GM23338 (cell line): ENCODE data around the gene RNF130. TPM values are rescaled to one million over a fixed set of nuclear protein-coding genes. Genes with fewer than 3 reads are reported as not detected.
A peak's percentile ranks its signal among the peaks of the same experiment; 100 is the strongest.

Experiments used
- ATAC-seq: fragments of 200-7000 bp; cut with Tn5 transposase; 3 replicates; pipeline ENCODE4 v1.9.1; 2020
- DNase-seq: peaks from one replicate; pipeline ENCODE4 v3.0.0-alpha.2; 2015; ENCODE audit warnings: low spot score
- H2AFZ ChIP-seq: fragments of 200-600 bp; sonication (generic); 2 replicates; pipeline ENCODE4 v1.8.0; 2016; ENCODE audit warnings: antibody characterized with exemption, mild to moderate bottlenecking, moderate library complexity
- H3F3A ChIP-seq: fragments of 200-600 bp; sonication (generic); replicated peaks from 2 replicates; pipeline ENCODE4 v1.8.0; 2017; ENCODE audit warnings: antibody characterized with exemption, mixed run types, low read depth
- H3K27ac ChIP-seq: fragments of 200-600 bp; sonication (generic); 2 replicates; pipeline ENCODE4 v1.6.1; 2016; ENCODE audit warnings: low read depth
- H3K27me3 ChIP-seq: fragments of 200-600 bp; sonication (generic); 2 replicates; pipeline ENCODE4 v1.8.0; 2016; ENCODE audit warnings: mild to moderate bottlenecking, mixed run types, moderate library complexity; ENCODE audit not compliant: insufficient read depth
- H3K36me3 ChIP-seq: fragments of 200-600 bp; sonication (generic); 2 replicates; pipeline ENCODE4 v1.8.0; 2016; ENCODE audit warnings: mild to moderate bottlenecking; ENCODE audit not compliant: insufficient read depth
- H3K4me1 ChIP-seq: fragments of 200-600 bp; sonication (generic); 2 replicates; pipeline ENCODE4 v1.8.0; 2016; ENCODE audit warnings: mild to moderate bottlenecking, moderate library complexity; ENCODE audit not compliant: insufficient read depth
- H3K4me2 ChIP-seq: fragments of 200-600 bp; sonication (generic); 2 replicates; pipeline ENCODE4 v1.7.1; 2017; ENCODE audit warnings: mixed run types
- H3K4me3 ChIP-seq: fragments of 200-600 bp; sonication (generic); 2 replicates; pipeline ENCODE4 v1.6.1; 2016; ENCODE audit warnings: mixed run types
- H3K79me2 ChIP-seq: fragments of 200-600 bp; sonication (generic); replicated peaks from 2 replicates; pipeline ENCODE4 v1.8.0; 2017; ENCODE audit warnings: mild to moderate bottlenecking; ENCODE audit not compliant: insufficient read depth
- H3K9me2 ChIP-seq: fragments of 200-600 bp; sonication (generic); 2 replicates; pipeline ENCODE4 v1.8.0; 2017; ENCODE audit not compliant: insufficient read depth
- H4K20me1 ChIP-seq: fragments of 200-600 bp; sonication (generic); replicated peaks from 2 replicates; pipeline ENCODE4 v1.8.0; 2017; ENCODE audit warnings: mild to moderate bottlenecking; ENCODE audit not compliant: insufficient read depth
- H3K27ac Mint-ChIP-seq: 2 replicates; pipeline ENCODE4 v1.8.0; 2020; ENCODE audit warnings: inconsistent platforms, mild to moderate bottlenecking, moderate library complexity, mixed read lengths
- H3K27me3 Mint-ChIP-seq: 3 replicates; pipeline ENCODE4 v1.8.0; 2022; ENCODE audit warnings: low read depth, mild to moderate bottlenecking, moderate library complexity, mixed read lengths, inconsistent platforms; ENCODE audit not compliant: insufficient read depth, poor library complexity
- H3K36me3 Mint-ChIP-seq: 3 replicates; pipeline ENCODE4 v1.8.0; 2021; ENCODE audit warnings: low read depth, mild to moderate bottlenecking, inconsistent platforms, moderate library complexity, mixed read lengths
- H3K4me1 Mint-ChIP-seq: 3 replicates; pipeline ENCODE4 v1.8.0; 2020; ENCODE audit warnings: mild to moderate bottlenecking, inconsistent platforms, mixed read lengths
- H3K4me3 Mint-ChIP-seq: 3 replicates; pipeline ENCODE4 v1.8.0; 2021; ENCODE audit warnings: moderate library complexity, mild to moderate bottlenecking, inconsistent platforms, mixed read lengths
- H3K9me3 Mint-ChIP-seq: 3 replicates; pipeline ENCODE4 v1.8.0; 2020; ENCODE audit warnings: moderate library complexity, mild to moderate bottlenecking, inconsistent platforms, mixed read lengths
- CREB1 ChIP-seq: fragments of 250-450 bp; sonication (Bioruptor Pico); IDR thresholded peaks from 2 replicates; pipeline ENCODE4 v1.5.0; 2020; ENCODE audit warnings: low read depth, mild to moderate bottlenecking, moderate library complexity
- CTCF ChIP-seq, 2 experiments: fragments of 200-600 bp in 1 of 2; sonication (generic) in 1 of 2; conservative IDR thresholded peaks; 2 replicates each; pipeline versions ENCODE4 v1.5.1 to v1.6.1; 2016 to 2017; ENCODE audit warnings: antibody characterized with exemption in 2 of 2, low read depth in 2 of 2, mild to moderate bottlenecking in 2 of 2, moderate library complexity in 1 of 2
- ETS1 ChIP-seq: IDR thresholded peaks from 2 replicates; pipeline ENCODE4 v1.6.1; 2016; ENCODE audit warnings: antibody characterized with exemption
- NANOG ChIP-seq: IDR thresholded peaks from 2 replicates; pipeline ENCODE4 v1.6.1; 2016; ENCODE audit warnings: antibody characterized with exemption, borderline replicate concordance
- ZNF331 ChIP-seq: fragments of 250-450 bp; sonication (Bioruptor Pico); IDR thresholded peaks from 2 replicates; pipeline ENCODE4 v1.5.0; 2020; ENCODE audit warnings: low read depth, mild to moderate bottlenecking, moderate library complexity
- ZNF462 ChIP-seq: fragments of 250-450 bp; sonication (Bioruptor Pico); IDR thresholded peaks from 2 replicates; pipeline ENCODE4 v1.5.0; 2020; ENCODE audit warnings: mild to moderate bottlenecking, moderate library complexity
- polyA plus RNA-seq: library from polyadenylated mRNA; unstranded; fragments of >200 nt; fragmentation: Nextera tagmentation; extraction: Ambion mirVana; gene quantifications from 2 replicates; pipeline ENCODE4 v1.2.1, GENCODE V29; 2016
- total RNA-seq: library from RNA; depleted of rRNA; stranded (reverse); fragments of >200 nt; shearing (Covaris generic); gene quantifications from 2 replicates; pipeline ENCODE4 v1.2.3, GENCODE V29; 2014

Gene RNF130
- total and polyA plus RNA-seq, 2 experiments from 2014 or later: 60.1 to 97.3 TPM

DNA sequence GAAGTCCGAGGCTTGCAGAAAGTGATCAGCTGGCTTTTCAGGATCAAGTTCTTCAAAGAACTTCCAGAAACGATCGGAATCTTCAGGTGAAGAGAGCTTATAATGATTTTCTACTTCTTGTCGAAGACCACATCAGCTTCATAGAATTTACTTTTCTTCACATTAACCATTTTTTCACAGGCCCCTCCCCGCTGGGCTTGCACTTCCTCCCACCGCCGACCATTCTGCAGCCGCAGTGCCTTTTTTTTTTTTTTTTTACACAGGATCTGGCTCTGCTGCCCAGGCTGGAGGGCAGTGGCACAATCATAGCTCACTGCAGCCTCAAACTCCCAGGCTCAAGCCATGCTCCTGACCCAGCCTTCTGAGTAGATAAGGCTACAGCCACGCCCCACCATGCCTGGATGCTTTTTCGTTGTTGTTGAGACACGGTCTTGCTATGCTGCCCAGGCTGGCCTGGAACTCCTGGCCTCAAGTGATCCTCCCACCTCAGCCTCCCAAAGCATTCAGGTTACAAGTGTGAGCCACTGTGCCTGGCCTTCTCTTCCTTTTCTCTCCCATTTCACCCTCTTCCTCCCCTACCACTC lies 15.3 kb upstream of the RNF130 start (continued):
- TF ChIP-seq CTCF (conservative IDR thresholded peaks at IDR 0.05; ENCODE audit: low read depth in 2 of 2): no peak
- TF ChIP-seq ETS1: no peak
- no peak for TF ChIP-seq NANOG

- Histone ChIP-seq H3K9me2 (0 out of 2 replicates have a peak, but pooled peaks cover 3% of the 10 kb centered on the region), H3K79me2 (no peaks in the 10 kb centered on the region), H3K4me2 (no peak overlapping the region), H3K36me3 (no peaks in the 10 kb centered on the region), H3K27me3 (no peaks in the 10 kb centered on the region), H3K4me3 (no peak overlapping the region), H3K27ac (peak overlapping the region; percentile 94), H3K4me1 (peaks cover 58% of the 10 kb centered on the region), H4K20me1 (no peaks in the 10 kb centered on the region), H2AFZ (no peak overlapping the region), H3F3A (peaks cover 28% of the 10 kb centered on the region)
- ATAC-seq (peak; percentile 7), DNase-seq (peak; percentile 89)
- Mint-ChIP-seq H3K9me3 (peaks cover 17% of the 10 kb centered on the region), H3K27me3 (peaks cover 23% of the 10 kb centered on the region), H3K36me3 (peaks cover 13% of the 10 kb centered on the region), H3K27ac (peak overlapping the region; percentile 88), H3K4me3 (peak overlapping the region; percentile 22; the same call in 2 of the 3 replicates), H3K4me1 (peaks cover 61% of the 10 kb centered on the region)
- TF ChIP-seq ZNF331 (CRISPR knock-in tag) (no peak), ZNF462 (0 out of 2 replicates have a peak, but pooled peaks have one; percentile 13), CREB1 (CRISPR knock-in tag) (peak; percentile 90), CTCF (conservative IDR thresholded peaks at IDR 0.05; ENCODE audit: low read depth in 2 of 2) (no peak)
These were observed 14.3 kb upstream of the RNF130 start for GRCh38 chr5:180085837-180086236.
